Measurements from ENCODE around the gene ZFAND2A. TPM values are rescaled to one million over a fixed set of nuclear protein-coding genes. Genes with fewer than 3 reads are reported as not detected.
A peak's percentile ranks its signal among the peaks of the same experiment; 100 is the strongest.

The ZFAND2A gene
- total RNA-seq, 1 experiment from 2014 or later = 28.4 TPM

DNA sequence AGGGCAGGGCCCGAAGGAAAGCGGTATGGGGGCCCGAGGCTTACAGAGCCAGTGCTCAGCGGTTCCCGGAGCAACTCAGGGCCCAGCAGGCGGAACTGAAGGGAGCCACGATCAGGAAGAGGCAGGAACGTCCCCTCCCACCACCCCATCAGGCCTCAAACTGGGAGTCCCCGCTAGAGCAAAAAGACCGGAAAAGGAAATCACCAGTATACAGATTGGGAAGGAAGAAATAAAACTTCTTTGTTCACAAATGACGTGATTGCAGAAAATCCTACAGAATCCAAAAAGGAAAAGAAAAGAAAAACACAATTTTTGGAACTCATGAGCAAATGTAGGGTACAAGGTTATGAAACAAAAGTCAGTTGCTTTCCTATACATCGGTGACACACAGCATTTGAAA lies 21.6 kb upstream of the ZFAND2A start:
- ChIA-PET CTCF (no interaction called here), POLR2A (ENCODE audit: unreplicated experiment) (no interaction called here)
- H3K79me2 ChIP-seq (ENCODE audit: low read length) = no peaks in the 10 kb centered on the region
- no peaks in the 10 kb centered on the region for H3F3A ChIP-seq (ENCODE audit: low read length, unreplicated experiment)
- ATAC-seq = no peak
- H3K9me3 ChIP-seq (ENCODE audit: low read length) = no peaks in the 10 kb centered on the region
- no peak overlapping the region for H3K4me2 ChIP-seq (ENCODE audit: low read length)
- H2AFZ ChIP-seq (ENCODE audit: low read length) = no peak overlapping the region
- no peak for TF ChIP-seq EZH2phosphoT487 (IDR thresholded peaks at IDR 0.05; ENCODE audit: borderline replicate concordance, low read length)
- no peak for TF ChIP-seq EZH2 (IDR thresholded peaks at IDR 0.05; ENCODE audit: low read length, unreplicated experiment)
- TF ChIP-seq, protein P1, sequence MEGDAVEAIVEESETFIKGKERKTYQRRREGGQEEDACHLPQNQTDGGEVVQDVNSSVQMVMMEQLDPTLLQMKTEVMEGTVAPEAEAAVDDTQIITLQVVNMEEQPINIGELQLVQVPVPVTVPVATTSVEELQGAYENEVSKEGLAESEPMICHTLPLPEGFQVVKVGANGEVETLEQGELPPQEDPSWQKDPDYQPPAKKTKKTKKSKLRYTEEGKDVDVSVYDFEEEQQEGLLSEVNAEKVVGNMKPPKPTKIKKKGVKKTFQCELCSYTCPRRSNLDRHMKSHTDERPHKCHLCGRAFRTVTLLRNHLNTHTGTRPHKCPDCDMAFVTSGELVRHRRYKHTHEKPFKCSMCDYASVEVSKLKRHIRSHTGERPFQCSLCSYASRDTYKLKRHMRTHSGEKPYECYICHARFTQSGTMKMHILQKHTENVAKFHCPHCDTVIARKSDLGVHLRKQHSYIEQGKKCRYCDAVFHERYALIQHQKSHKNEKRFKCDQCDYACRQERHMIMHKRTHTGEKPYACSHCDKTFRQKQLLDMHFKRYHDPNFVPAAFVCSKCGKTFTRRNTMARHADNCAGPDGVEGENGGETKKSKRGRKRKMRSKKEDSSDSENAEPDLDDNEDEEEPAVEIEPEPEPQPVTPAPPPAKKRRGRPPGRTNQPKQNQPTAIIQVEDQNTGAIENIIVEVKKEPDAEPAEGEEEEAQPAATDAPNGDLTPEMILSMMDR (conservative IDR thresholded peaks at IDR 0.05; ENCODE audit: low read depth, low read length) = no peak
- H3K36me3 ChIP-seq (ENCODE audit: low read depth, low read length) = no peaks in the 10 kb centered on the region
- no peak overlapping the region for H3K4me3 ChIP-seq (ENCODE audit: low read length)
- BruUV-seq (replicated peaks) = no TSS peak
- DNase-seq = no peak
- no peaks in the 10 kb centered on the region for H4K20me1 ChIP-seq (ENCODE audit: low read length)
- peaks cover 16% of the 10 kb centered on the region for H3K27me3 ChIP-seq (ENCODE audit: low read length)
- no peaks in the 10 kb centered on the region for H3K9me2 ChIP-seq (replicated peaks; ENCODE audit: low read length)
- H3K9ac ChIP-seq (ENCODE audit: low read length) = no peak overlapping the region
- no peak overlapping the region for H3K27ac ChIP-seq (ENCODE audit: low read length)
- intact Hi-C loops (cut with micrococcal nuclease) = no loop called here
- H3K4me1 ChIP-seq (ENCODE audit: insufficient read depth, low read length) = 0 out of 2 replicates have a peak, but pooled peaks cover 3% of the 10 kb centered on the region

DNA sequence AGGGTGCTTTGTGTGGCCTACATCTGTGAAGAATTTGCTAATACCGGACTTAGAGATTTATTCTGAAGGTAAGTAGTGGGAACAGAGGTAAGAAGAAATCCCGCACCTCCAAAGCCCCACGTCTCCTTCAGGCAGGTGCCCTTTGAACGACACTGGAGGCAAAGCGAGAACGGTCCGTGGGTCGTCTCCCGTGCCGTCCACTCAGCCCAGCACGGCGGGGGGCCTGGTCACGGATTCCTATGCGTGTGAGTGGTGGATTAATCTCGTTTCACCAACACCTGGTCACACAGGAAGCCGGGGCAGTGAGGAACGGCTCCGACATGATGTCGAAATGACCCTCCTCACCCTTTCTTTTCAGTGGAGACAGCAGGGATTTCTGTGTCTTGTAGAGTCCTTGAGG lies 21.0 kb upstream of the ZFAND2A start:
- CTCF ChIA-PET = no interaction called here

DNA sequence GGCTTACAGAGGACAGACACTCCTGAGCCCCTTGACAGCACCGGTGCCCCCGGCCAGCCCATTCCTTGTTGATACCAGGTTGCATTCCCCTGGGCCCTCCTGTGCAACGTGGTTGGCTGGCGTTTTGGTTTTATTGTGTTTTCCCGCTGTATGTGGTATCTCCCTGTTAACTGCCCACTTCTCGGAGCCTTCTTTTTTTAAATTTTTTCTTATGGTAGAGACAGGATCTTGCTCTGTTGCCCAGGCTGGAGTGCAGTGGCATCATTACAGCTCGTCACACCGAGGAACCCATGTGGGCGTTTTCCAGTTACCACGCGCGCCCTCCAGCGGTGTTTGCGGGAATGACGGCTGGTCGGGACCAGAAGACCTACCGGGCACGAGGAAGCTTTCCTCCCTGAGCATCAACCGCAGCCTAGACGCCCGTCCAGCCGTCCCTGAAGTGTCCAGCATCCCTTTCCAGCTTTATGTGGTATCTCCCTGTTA lies 16.9 kb upstream of the ZFAND2A start:
- peak overlapping the region; percentile 82 for H2AFZ ChIP-seq (ENCODE audit: low read length)
- H3K9ac ChIP-seq (ENCODE audit: low read length) = no peak overlapping the region
- no peaks in the 10 kb centered on the region for H3K9me2 ChIP-seq (replicated peaks; ENCODE audit: low read length)
- ChIA-PET POLR2A (ENCODE audit: unreplicated experiment) (no interaction called here), CTCF (interaction anchor here (0.5 to 2.0 kb wide), 9 partner anchors 9 to 672 kb away, joined by 3 to 11 read pairs (median 5); no protein-coding TSS in a partner anchor)
- ATAC-seq (peak; percentile 74), DNase-seq (peak; percentile 86)
- H4K20me1 ChIP-seq (ENCODE audit: low read length) = no peaks in the 10 kb centered on the region
- no peaks in the 10 kb centered on the region for H3K79me2 ChIP-seq (ENCODE audit: low read length)
- no peak overlapping the region for H3K27ac ChIP-seq (ENCODE audit: low read length)
- intact Hi-C loops (cut with micrococcal nuclease) = loop anchor here (2.0 to 5.0 kb wide), 4 partner anchors 20 to 184 kb away; partner anchors contain the start of gene GPER1
- H3F3A ChIP-seq (ENCODE audit: low read length, unreplicated experiment) = no peaks in the 10 kb centered on the region
- TF ChIP-seq EZH2 (IDR thresholded peaks at IDR 0.05; ENCODE audit: low read length, unreplicated experiment) = no peak
- TF ChIP-seq, protein P1 (conservative IDR thresholded peaks at IDR 0.05; ENCODE audit: low read depth, low read length) = peak; percentile 78
- no peak for TF ChIP-seq EZH2phosphoT487 (IDR thresholded peaks at IDR 0.05; ENCODE audit: borderline replicate concordance, low read length)
- no peak overlapping the region for H3K4me3 ChIP-seq (ENCODE audit: low read length)
- H3K27me3 ChIP-seq (ENCODE audit: low read length) = no peaks in the 10 kb centered on the region
- H3K9me3 ChIP-seq (ENCODE audit: low read length) = no peaks in the 10 kb centered on the region
- BruUV-seq (replicated peaks) = no TSS peak
- H3K4me2 ChIP-seq (ENCODE audit: low read length) = peak overlapping the region; percentile 77; the same call in 1 of the 2 replicates
- H3K4me1 ChIP-seq (ENCODE audit: insufficient read depth, low read length) = peaks cover 7% of the 10 kb centered on the region; the same call in 1 of the 2 replicates
- no peaks in the 10 kb centered on the region for H3K36me3 ChIP-seq (ENCODE audit: low read depth, low read length)

More for the DNA sequence above, 21.0 kb upstream of the ZFAND2A start:
- no peaks in the 10 kb centered on the region for H3K9me3 ChIP-seq (ENCODE audit: low read length)
- peaks cover 10% of the 10 kb centered on the region for H3K27me3 ChIP-seq (ENCODE audit: low read length)
- H4K20me1 ChIP-seq (ENCODE audit: low read length) = no peaks in the 10 kb centered on the region
- H3F3A ChIP-seq (ENCODE audit: low read length, unreplicated experiment) = no peaks in the 10 kb centered on the region
- DNase-seq = no peak
- H3K4me1 ChIP-seq (ENCODE audit: insufficient read depth, low read length) = peaks cover 3% of the 10 kb centered on the region; the same call in 1 of the 2 replicates
- no peaks in the 10 kb centered on the region for H3K9me2 ChIP-seq (replicated peaks; ENCODE audit: low read length)
- ATAC-seq = no peak
- no peak overlapping the region for H2AFZ ChIP-seq (ENCODE audit: low read length)
- intact Hi-C loops (cut with micrococcal nuclease) = no loop called here
- H3K79me2 ChIP-seq (ENCODE audit: low read length) = no peaks in the 10 kb centered on the region
- H3K36me3 ChIP-seq (ENCODE audit: low read depth, low read length) = no peaks in the 10 kb centered on the region
- TF ChIP-seq, protein P1 (conservative IDR thresholded peaks at IDR 0.05; ENCODE audit: low read depth, low read length) = no peak
- TF ChIP-seq EZH2 (IDR thresholded peaks at IDR 0.05; ENCODE audit: low read length, unreplicated experiment) = no peak
- TF ChIP-seq EZH2phosphoT487 (IDR thresholded peaks at IDR 0.05; ENCODE audit: borderline replicate concordance, low read length) = no peak
- POLR2A ChIA-PET (ENCODE audit: unreplicated experiment) = no interaction called here
- BruUV-seq (replicated peaks) = no TSS peak
- no peak overlapping the region for H3K9ac ChIP-seq (ENCODE audit: low read length)
- no peak overlapping the region for H3K27ac ChIP-seq (ENCODE audit: low read length)
- H3K4me2 ChIP-seq (ENCODE audit: low read length) = no peak overlapping the region
- no peak overlapping the region for H3K4me3 ChIP-seq (ENCODE audit: low read length)
